ENCODE data around the gene SYNDIG1. TPM values are rescaled to one million over a fixed set of nuclear protein-coding genes. Genes with fewer than 3 reads are reported as not detected.

Gene SYNDIG1
- total RNA-seq, 1 donor from 2014 or later: not detected

DNA sequence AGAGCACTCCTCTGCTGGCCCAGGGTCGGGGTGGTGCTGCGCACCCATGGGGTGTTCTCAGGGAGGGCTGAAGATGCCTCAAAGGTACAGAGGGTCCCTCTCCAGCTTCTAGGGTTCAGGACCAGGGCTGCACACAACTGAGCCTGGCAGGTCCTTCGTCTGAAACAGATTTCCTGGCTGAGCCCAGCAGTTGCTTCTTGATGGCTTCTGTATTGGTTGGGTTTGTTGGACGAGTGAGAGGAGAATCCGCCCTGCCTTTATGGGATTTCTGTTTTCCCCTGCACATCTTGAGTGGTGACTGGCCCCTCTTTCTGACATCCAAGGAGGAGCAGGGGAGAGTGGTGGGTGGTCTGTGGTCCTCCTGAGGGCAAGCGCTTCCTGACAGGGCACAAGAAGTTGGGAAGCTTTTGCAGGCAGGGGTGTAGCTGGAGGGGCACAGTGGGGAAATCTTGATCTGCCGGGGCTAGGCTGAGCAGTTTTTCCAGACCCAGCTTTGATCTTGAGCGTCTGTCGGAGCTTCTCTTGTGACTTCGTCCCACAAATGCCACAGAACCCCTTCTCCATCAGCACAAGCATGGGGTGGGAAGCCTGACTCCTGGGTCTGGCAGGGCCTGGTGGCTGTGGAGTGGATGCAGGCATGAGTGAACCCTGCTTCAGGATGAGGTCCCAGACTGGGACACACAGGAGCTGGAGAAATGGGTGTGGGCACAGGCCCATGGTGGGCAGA, 116.5 kb downstream of the SYNDIG1 start:
- no peak overlapping the region for H3K4me3 Mint-ChIP-seq
- no peaks in the 10 kb centered on the region for H3K27me3 Mint-ChIP-seq (ENCODE audit: insufficient read depth)
- no peak for DNase-seq (ENCODE audit: low spot score)
- H3K4me1 Mint-ChIP-seq (ENCODE audit: low read depth): no peaks in the 10 kb centered on the region
- no peaks in the 10 kb centered on the region for H3K36me3 Mint-ChIP-seq (ENCODE audit: low read depth)
- H3K27ac Mint-ChIP-seq: no peak overlapping the region
- no peaks in the 10 kb centered on the region for H3K9me3 Mint-ChIP-seq
- intact Hi-C loops (cut with micrococcal nuclease): no loop called here

DNA sequence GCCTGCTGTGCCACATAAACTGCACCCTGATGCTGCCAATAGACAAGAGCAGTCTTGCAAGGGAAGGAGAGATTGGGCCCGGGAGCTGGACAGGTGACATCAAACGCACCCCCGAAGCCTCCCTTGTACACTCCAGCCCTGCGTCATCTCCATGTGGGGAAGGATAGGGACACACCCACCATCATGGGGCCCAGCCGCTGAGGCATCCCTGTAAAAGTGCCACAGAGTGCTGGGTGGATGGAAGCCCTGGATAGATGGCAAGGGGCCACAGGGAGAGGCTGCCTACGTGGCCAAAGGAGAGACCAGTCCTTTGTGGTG, 117.1 kb downstream of the SYNDIG1 start:
- Mint-ChIP-seq H3K27ac (no peak overlapping the region), H3K36me3 (ENCODE audit: low read depth) (no peaks in the 10 kb centered on the region), H3K4me1 (ENCODE audit: low read depth) (no peaks in the 10 kb centered on the region), H3K27me3 (ENCODE audit: insufficient read depth) (no peaks in the 10 kb centered on the region), H3K4me3 (no peak overlapping the region), H3K9me3 (no peaks in the 10 kb centered on the region)
- no peak for DNase-seq (ENCODE audit: low spot score)
- intact Hi-C loops (cut with micrococcal nuclease): no loop called here

DNA sequence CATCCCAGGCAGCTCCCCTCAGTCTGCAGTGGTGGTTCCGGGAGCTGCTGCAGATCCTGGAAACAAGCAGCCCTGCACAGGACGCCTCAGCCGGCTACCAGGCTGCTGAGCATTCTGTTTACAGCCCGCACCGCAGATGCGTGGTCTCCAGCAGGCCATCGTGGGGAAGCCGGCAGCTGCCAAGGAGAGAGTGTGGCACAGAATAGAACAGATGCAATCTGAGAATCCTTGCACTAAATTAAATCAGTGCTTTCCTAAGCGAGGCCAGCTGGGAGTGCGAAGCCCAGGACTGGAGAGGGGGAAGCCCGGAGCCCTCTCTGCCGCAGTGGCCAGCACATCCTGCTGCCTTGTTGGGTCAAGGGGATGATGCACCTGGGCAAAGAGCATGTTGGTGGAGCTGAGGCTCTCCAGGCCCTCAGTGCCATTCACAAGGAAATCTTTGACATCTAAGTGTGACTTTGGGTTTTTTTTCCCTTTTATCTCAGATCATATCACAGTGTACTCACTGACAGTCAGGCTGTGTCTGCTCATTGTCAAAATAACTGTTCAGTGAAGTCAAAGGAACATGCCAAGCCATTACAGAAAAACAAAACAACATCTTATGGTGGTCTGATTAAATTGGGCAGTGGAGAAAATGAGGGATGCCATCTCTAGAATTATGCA, 118.1 kb downstream of the SYNDIG1 start:
- Mint-ChIP-seq H3K36me3 (ENCODE audit: low read depth) (no peaks in the 10 kb centered on the region), H3K4me3 (no peak overlapping the region), H3K27ac (no peak overlapping the region), H3K9me3 (no peaks in the 10 kb centered on the region), H3K4me1 (ENCODE audit: low read depth) (no peaks in the 10 kb centered on the region), H3K27me3 (ENCODE audit: insufficient read depth) (no peaks in the 10 kb centered on the region)
- no peak for DNase-seq (ENCODE audit: low spot score)
- intact Hi-C loops (cut with micrococcal nuclease): no loop called here

DNA sequence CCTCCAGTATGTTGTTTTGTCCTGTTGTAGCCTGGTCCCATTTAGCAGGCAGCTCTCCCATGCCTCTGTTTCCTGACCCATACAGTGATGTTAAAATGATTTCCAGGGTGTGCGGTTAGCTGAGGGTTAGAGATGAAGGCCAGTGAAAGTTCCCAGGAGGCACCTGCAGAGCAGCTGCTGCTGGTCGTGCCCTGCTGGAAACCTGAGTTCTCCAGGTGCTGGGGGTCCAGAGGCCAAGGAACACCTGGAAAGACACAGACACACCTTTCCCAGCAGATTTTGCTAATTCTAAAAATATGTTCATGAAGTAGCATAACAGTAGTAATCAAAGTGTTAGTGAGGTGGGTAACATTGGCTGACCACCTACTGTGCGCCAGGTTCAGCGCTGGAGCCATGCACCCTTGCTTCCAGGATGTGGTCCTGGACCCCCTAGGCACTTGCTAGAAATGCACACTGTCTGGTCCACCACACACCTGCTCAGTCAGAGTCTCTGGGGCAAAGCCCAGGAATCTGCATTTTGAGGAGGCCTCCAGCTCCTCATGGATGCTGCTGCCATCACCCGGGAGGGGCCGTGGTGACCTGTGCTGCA, 118.7 kb downstream of the SYNDIG1 start:
- H3K4me3 Mint-ChIP-seq: no peak overlapping the region

DNA sequence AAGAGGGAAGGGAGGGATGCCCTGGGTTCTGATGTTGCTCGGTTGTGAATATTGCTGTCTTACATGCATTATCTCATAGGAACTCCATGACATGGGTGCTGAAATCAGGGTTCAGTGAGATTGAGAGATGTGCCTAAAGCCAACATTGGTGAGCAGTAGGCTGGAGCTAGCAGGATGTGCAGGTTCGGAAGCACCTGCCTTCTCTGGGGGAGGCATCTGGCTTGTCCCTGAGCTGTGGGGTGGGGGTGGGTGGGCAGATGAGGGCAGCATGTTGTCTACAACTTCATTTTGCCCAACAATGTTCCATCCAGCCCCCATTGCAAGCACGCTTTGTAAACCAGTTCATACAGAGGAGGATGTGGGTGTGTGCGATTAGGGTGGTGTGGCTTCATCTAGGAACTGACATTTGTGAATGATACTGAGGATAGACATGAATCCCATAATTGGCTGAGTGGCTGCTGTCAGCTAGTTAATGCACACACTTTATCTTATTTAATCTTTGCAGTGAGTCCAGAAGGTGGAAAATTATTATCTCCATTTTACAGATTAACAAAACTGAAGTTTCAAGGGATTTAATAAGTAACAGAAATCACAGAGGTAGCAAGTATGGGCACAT, 119.4 kb downstream of the SYNDIG1 start:
- H3K9me3 Mint-ChIP-seq: no peaks in the 10 kb centered on the region
- H3K36me3 Mint-ChIP-seq (ENCODE audit: low read depth): no peaks in the 10 kb centered on the region
- intact Hi-C loops (cut with micrococcal nuclease): no loop called here
- no peaks in the 10 kb centered on the region for H3K4me1 Mint-ChIP-seq (ENCODE audit: low read depth)
- no peaks in the 10 kb centered on the region for H3K27me3 Mint-ChIP-seq (ENCODE audit: insufficient read depth)
- no peak overlapping the region for H3K4me3 Mint-ChIP-seq
- DNase-seq (ENCODE audit: low spot score): no peak
- no peak overlapping the region for H3K27ac Mint-ChIP-seq

More for the DNA sequence above, 118.7 kb downstream of the SYNDIG1 start:
- Mint-ChIP-seq H3K9me3 (no peaks in the 10 kb centered on the region), H3K4me1 (ENCODE audit: low read depth) (no peaks in the 10 kb centered on the region), H3K27ac (no peak overlapping the region), H3K27me3 (ENCODE audit: insufficient read depth) (no peaks in the 10 kb centered on the region), H3K36me3 (ENCODE audit: low read depth) (no peaks in the 10 kb centered on the region)
- intact Hi-C loops (cut with micrococcal nuclease): no loop called here
- no peak for DNase-seq (ENCODE audit: low spot score)

DNA sequence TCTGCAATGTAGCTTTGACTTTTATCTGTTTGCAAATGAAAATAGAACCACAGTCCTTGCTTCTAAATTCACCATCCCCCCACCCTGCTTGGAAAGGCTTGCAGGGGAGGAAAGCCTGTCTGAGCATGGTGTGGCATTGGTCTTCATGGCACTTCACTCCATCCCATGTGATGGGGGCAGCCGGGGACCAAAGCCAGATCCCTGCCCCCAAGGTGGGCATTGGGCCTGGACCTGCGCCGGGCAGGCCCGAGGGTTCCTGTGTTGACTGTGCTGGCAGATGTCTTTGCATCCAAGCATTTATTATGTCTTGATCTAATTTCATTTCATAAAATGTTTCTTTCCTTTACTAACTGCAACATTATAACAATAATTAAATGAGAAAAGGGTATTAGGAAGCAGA, 120.0 kb downstream of the SYNDIG1 start:
- Mint-ChIP-seq H3K4me3 (no peak overlapping the region), H3K4me1 (ENCODE audit: low read depth) (no peaks in the 10 kb centered on the region), H3K36me3 (ENCODE audit: low read depth) (no peaks in the 10 kb centered on the region), H3K9me3 (no peaks in the 10 kb centered on the region), H3K27me3 (ENCODE audit: insufficient read depth) (no peaks in the 10 kb centered on the region), H3K27ac (no peak overlapping the region)
- DNase-seq (ENCODE audit: low spot score): no peak
- intact Hi-C loops (cut with micrococcal nuclease): no loop called here

DNA sequence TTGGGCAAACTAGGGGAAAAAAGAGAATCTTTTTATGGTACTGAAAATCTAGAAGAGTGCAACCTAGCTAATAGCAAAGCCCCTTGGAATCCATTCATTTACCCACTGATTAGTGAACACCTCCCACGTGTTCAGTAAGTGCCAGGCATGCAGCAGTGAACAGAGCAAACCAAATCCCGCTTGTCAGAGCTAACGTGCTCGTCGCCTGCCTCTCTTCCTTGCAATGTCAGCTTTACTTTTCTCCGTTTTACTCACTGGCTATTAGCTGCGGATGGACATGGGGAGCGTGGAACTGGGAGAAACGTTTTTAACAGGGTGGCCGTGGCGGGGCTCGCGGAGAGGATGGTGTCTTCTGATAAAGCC, 120.4 kb downstream of the SYNDIG1 start:
- Mint-ChIP-seq H3K27me3 (ENCODE audit: insufficient read depth) (no peaks in the 10 kb centered on the region), H3K36me3 (ENCODE audit: low read depth) (no peaks in the 10 kb centered on the region), H3K27ac (no peak overlapping the region), H3K4me1 (ENCODE audit: low read depth) (no peaks in the 10 kb centered on the region), H3K4me3 (no peak overlapping the region), H3K9me3 (no peaks in the 10 kb centered on the region)
- intact Hi-C loops (cut with micrococcal nuclease): no loop called here
- no peak for DNase-seq (ENCODE audit: low spot score)

DNA sequence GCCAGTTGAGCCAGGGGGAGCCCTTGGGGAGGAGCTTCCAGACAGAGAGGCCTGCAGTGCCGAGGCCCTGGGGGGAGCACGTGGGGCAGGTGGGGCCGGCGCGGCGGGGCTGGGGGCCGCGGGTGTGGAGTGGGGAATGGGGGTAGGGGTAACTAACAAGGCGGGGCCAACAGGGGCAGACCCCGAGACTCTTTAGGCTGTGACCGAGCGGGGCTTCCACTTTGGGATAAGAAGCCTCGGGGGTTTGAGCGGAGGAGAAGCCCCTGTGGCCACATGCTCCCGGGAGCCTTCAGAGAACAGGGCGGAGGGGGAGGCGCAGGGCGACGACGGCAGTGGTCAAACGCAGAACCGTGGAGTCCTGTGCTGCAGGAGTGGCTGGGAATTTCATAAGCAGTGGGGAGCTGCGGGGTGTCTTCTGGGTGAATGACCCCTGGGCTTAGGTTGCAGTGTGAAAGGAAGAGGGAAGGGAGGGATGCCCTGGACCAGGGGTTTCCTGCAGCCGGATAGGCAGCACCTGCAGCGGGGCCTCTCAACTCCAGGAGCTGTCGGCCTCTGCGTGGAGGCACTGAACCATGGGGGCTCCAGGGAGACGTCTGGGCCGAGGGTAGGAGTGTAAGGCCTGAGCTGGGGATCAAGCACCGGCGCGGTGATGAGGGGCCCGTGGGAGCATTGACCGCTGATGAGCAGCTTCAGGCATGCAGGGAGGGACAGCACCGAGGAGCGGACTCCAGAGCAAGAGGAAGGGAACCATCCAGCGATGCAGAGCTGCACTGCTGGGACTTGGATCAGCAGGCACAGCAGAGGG, 121.0 kb downstream of the SYNDIG1 start:
- H3K9me3 Mint-ChIP-seq: no peaks in the 10 kb centered on the region
- no peak overlapping the region for H3K27ac Mint-ChIP-seq
- intact Hi-C loops (cut with micrococcal nuclease): no loop called here
- H3K4me3 Mint-ChIP-seq: no peak overlapping the region
- no peaks in the 10 kb centered on the region for H3K27me3 Mint-ChIP-seq (ENCODE audit: insufficient read depth)
- DNase-seq (ENCODE audit: low spot score): no peak
- no peaks in the 10 kb centered on the region for H3K4me1 Mint-ChIP-seq (ENCODE audit: low read depth)
- no peaks in the 10 kb centered on the region for H3K36me3 Mint-ChIP-seq (ENCODE audit: low read depth)

DNA sequence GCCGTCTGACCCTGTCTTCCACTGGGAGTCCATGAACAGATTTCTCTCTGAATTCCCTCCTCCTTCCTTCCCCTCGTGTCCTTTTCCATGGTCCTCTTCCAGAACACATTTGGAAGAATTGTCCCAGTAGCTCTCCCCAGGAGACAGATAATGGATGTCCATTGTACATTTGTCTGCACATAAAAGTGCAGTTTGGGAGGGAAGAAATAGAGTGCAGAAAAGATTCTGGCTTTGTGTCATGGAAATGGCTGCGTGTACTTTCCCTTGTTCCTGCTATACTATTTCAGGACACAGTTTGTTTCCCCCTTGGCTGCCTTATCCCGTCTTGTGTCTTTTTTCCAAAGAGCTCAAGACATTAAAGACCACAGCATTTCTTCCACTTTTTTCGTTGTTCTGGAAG, 127.6 kb downstream of the SYNDIG1 start:
- Mint-ChIP-seq H3K4me1 (ENCODE audit: low read depth) (no peaks in the 10 kb centered on the region), H3K4me3 (no peak overlapping the region), H3K27ac (no peak overlapping the region), H3K36me3 (ENCODE audit: low read depth) (no peaks in the 10 kb centered on the region), H3K9me3 (peaks cover 8% of the 10 kb centered on the region), H3K27me3 (ENCODE audit: insufficient read depth) (no peaks in the 10 kb centered on the region)
- DNase-seq (ENCODE audit: low spot score): no peak
- intact Hi-C loops (cut with micrococcal nuclease): no loop called here

DNA sequence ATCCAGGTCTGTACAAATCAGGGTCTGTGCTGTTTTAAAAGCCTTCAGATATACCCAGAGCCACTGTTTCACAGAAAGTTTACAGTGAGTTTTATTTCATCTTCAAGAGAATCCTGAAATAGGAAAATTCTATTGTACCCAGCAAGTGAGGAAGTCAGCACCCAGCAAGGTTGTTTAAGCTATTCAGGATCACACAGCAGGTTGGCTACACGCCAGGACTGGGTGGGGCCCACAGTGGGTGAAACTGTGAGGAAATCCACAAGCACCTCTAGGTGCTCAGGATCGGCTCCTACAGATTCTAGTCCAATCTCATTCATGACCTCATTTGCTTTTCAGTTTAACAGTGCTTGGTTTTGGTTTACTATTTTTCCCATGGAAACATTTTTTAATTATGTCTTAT, 128.9 kb downstream of the SYNDIG1 start:
- H3K27me3 Mint-ChIP-seq (ENCODE audit: insufficient read depth): no peaks in the 10 kb centered on the region
- H3K4me1 Mint-ChIP-seq (ENCODE audit: low read depth): no peaks in the 10 kb centered on the region
- DNase-seq (ENCODE audit: low spot score): no peak
- H3K36me3 Mint-ChIP-seq (ENCODE audit: low read depth): no peaks in the 10 kb centered on the region
- no peak overlapping the region for H3K4me3 Mint-ChIP-seq
- peaks cover 8% of the 10 kb centered on the region for H3K9me3 Mint-ChIP-seq
- intact Hi-C loops (cut with micrococcal nuclease): no loop called here
- no peak overlapping the region for H3K27ac Mint-ChIP-seq

DNA sequence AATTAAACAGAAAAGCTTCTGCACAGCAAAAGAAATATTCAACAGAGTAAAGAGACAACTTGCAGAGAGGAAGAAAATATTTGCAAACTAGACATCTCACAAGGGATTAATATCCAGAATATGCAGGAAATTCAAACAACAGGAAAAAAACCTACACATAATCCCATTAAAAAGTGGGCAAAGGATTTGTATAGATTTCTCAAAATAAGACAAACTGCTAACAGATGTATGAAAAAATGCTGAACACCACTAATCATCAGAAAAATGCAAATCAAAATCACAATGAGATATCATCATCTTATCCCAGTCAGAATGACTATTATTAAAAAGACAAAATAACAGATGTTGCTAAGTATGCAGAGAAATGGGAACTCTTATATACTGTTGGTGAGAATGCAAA, 129.6 kb downstream of the SYNDIG1 start:
- Mint-ChIP-seq H3K36me3 (ENCODE audit: low read depth) (no peaks in the 10 kb centered on the region), H3K4me3 (no peak overlapping the region), H3K4me1 (ENCODE audit: low read depth) (no peaks in the 10 kb centered on the region), H3K27ac (no peak overlapping the region), H3K27me3 (ENCODE audit: insufficient read depth) (no peaks in the 10 kb centered on the region), H3K9me3 (peaks cover 8% of the 10 kb centered on the region)
- no peak for DNase-seq (ENCODE audit: low spot score)
- intact Hi-C loops (cut with micrococcal nuclease): no loop called here

DNA sequence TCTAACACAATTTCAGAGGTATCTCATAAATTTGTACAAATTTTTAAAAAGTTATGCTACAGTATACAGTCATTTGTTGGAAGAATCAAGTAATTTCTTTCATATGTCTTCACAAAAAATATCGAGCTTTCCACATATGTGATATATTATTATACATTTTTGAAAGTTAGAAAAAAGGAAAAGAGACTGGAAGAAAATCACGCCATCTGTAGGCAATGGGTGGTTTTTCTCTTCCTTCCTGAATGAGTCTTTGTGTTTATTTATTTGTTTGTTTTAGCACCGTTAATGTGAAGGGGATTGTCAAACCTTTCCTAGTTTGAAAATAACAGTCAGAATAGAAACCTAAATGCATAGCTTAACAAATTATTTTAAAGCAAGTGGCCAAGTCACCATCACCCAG, 130.6 kb downstream of the SYNDIG1 start:
- no peaks in the 10 kb centered on the region for H3K4me1 Mint-ChIP-seq (ENCODE audit: low read depth)
- DNase-seq (ENCODE audit: low spot score): no peak
- H3K9me3 Mint-ChIP-seq: peaks cover 8% of the 10 kb centered on the region
- H3K4me3 Mint-ChIP-seq: no peak overlapping the region
- no peak overlapping the region for H3K27ac Mint-ChIP-seq
- H3K27me3 Mint-ChIP-seq (ENCODE audit: insufficient read depth): no peaks in the 10 kb centered on the region
- intact Hi-C loops (cut with micrococcal nuclease): no loop called here
- no peaks in the 10 kb centered on the region for H3K36me3 Mint-ChIP-seq (ENCODE audit: low read depth)

DNA sequence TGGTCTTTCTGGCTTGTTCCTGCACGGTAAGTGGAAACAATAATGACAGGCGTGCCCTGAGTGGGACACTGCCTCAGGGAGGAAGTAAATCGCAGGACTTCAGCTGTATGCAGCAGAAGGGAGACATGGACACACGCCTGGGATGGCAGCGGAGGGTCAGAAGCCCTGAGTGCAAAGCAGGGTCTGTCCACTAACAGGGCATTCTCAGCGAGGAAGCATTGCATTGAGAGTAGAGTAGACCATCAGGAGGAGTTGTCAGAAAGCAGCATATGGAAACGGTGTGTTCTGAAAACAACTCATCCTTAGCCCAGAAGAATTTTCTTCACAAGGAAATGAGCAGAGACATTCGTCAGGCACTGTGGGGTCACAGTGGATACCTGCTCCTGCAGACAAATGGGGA, 134.0 kb downstream of the SYNDIG1 start:
- Mint-ChIP-seq H3K4me1 (ENCODE audit: low read depth) (no peaks in the 10 kb centered on the region), H3K27ac (no peak overlapping the region), H3K4me3 (no peak overlapping the region), H3K27me3 (ENCODE audit: insufficient read depth) (peaks cover 2% of the 10 kb centered on the region), H3K9me3 (peaks cover 8% of the 10 kb centered on the region), H3K36me3 (ENCODE audit: low read depth) (no peaks in the 10 kb centered on the region)
- no peak for DNase-seq (ENCODE audit: low spot score)
- intact Hi-C loops (cut with micrococcal nuclease): no loop called here

All from activated T-helper 1 cell treated with anti-CD3 and anti-CD28 coated beads, Interleukin-12 subunit alpha, Interleukin-12 subunit beta, Interleukin-2, Interleukin-4 antibody, amounts not matched to agents 30 ng/mL and 10 ng/mL and 1 ng/mL, durations not matched to agents 14 hours and 24 hours and 36 hours (primary cell).